ELR (cell line): ENCODE data around the gene LGI4.
"Not testable (repeated sequence)": the region's sequence is repeated elsewhere in the genome, so short reads cannot be mapped to it uniquely, and the experiment has no call there.

ENCODE experiments used
- DNase-seq: peaks from one replicate; pipeline ENCODE4 v3.0.0-alpha.2; 2015; ENCODE audit warnings: low read depth

Gene LGI4

GRCh38 chr19:35160629-35161433 is 26.0 kb upstream of the LGI4 start:
- no peak for DNase-seq

- no peak for DNase-seq
Observed at GRCh38 chr19:35159606-35160005, 24.7 kb upstream of the LGI4 start.

GRCh38 chr19:35157431-35157830 is 22.6 kb upstream of the LGI4 start:
- no peak for DNase-seq

GRCh38 chr19:35156673-35157014 is 21.8 kb upstream of the LGI4 start:
- no peak for DNase-seq

GRCh38 chr19:35155981-35156672 is 21.3 kb upstream of the LGI4 start:
- no peak for DNase-seq

GRCh38 chr19:35155441-35155840 is 20.6 kb upstream of the LGI4 start:
- peak; percentile 32 for DNase-seq

- peak; percentile 85 for DNase-seq
Observed at GRCh38 chr19:35154525-35155406, 19.9 kb upstream of the LGI4 start, which contains the start of gene FXYD5. FXYD5 (plus strand) TSS chr19:35154735; CDS start chr19:35155551, 816 bp downstream.

- DNase-seq, result peak; percentile 76
Observed at GRCh38 chr19:35153701-35154524, 19.1 kb upstream of the LGI4 start.

- DNase-seq, result not testable (repeated sequence)
Observed at GRCh38 chr19:35153129-35153522, 18.3 kb upstream of the LGI4 start.

GRCh38 chr19:35151273-35152065 is 16.6 kb upstream of the LGI4 start:
- no peak for DNase-seq

GRCh38 chr19:35150445-35150844 is 15.6 kb upstream of the LGI4 start:
- no peak for DNase-seq

GRCh38 chr19:35149463-35149862 is 14.6 kb upstream of the LGI4 start:
- DNase-seq, result no peak

GRCh38 chr19:35146746-35147459 is 12.0 kb upstream of the LGI4 start:
- DNase-seq, result no peak

- DNase-seq, result peak; percentile 59
Observed at GRCh38 chr19:35144600-35145436, 10.0 kb upstream of the LGI4 start.

- no peak for DNase-seq
Observed at GRCh38 chr19:35144259-35144599, 9.4 kb upstream of the LGI4 start.

GRCh38 chr19:35143818-35144217 is 9.0 kb upstream of the LGI4 start:
- DNase-seq, result no peak

- DNase-seq, result no peak
Observed at GRCh38 chr19:35143231-35143715, 8.4 kb upstream of the LGI4 start, which contains the start of gene FXYD7. FXYD7 (plus strand) TSS chr19:35143255; CDS start chr19:35143334, 79 bp downstream.

GRCh38 chr19:35142606-35143230 is 7.9 kb upstream of the LGI4 start:
- peak; percentile 63 for DNase-seq
